ENCODE measurements around the gene PLEKHG4. TPM values are rescaled to one million over a fixed set of nuclear protein-coding genes. Genes with fewer than 3 reads are reported as not detected.

PLEKHG4 gene
- total and polyA plus RNA-seq, 10 of the 15 experiments (the other 5 are each of a cell fraction or from before 2014, with no cell fraction given), result 0.14 to 2.6 (median 0.99) TPM

DNA sequence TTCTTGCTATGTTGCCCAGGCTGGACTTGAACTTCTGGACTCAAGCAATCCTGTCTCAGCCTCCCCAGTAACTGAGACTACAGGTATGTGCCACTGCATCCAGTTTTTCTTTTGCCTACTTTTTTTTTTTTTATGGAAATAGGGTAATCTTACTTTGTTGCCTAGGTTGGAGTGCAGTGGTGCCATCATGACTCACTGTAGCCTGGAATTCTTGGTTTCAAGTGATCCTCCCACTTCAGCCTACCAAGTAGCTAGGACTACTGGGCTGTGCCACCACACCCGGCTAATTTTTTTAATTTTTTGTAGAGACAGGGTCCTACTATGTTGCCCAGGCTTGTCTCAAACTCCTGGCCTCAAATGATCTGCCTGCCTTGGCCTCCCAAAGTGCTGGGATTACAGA lies 57.3 kb downstream of the PLEKHG4 start:
- no peaks in the 10 kb centered on the region for H4K20me1 ChIP-seq (ENCODE audit: control insufficient read depth, insufficient read depth)
- in situ Hi-C loops (cut with MboI) (no loop called here), intact Hi-C loops (cut with micrococcal nuclease; ENCODE audit: unreplicated experiment) (no loop called here)
- ChIA-PET RAD21 (ENCODE audit: unreplicated experiment) (interaction anchor here (1.5 kb wide), 1 partner anchor 76 kb away, joined by 3 read pairs; no protein-coding TSS in a partner anchor), CTCF (no interaction called here), POLR2A (no interaction called here), SMC1A (ENCODE audit: uncharacterized antibody, unreplicated experiment) (no interaction called here)
- H3K36me3 ChIP-seq (ENCODE audit: control insufficient read depth in 2 of 2, insufficient read depth in 2 of 2, low read length in 1 of 2), result no peaks in the 10 kb centered on the region
- no TSS peak for BruUV-seq (replicated peaks)
- 0% methylated on average over 1 of the region's 1 CpG for WGBS (ENCODE audit: insufficient coverage, insufficient replicate concordance, low lambda C conversion rate, missing lambda C conversion rate)
- no peak overlapping the region for H3K4me3 ChIP-seq
- H3K9ac ChIP-seq (ENCODE audit: control insufficient read depth, insufficient read depth, low read length), result no peak overlapping the region
- no peak overlapping the region for H3K27ac ChIP-seq (ENCODE audit: control insufficient read depth, insufficient read depth)
- H3K4me1 ChIP-seq (ENCODE audit: control insufficient read depth, insufficient read depth, low read length), result no peaks in the 10 kb centered on the region
- H3K27me3 ChIP-seq (replicated peaks in 1 of 2; ENCODE audit: control insufficient read depth in 2 of 2, insufficient read depth in 2 of 2, low read length in 1 of 2), result no peaks in the 10 kb centered on the region
- H3K79me2 ChIP-seq (ENCODE audit: control insufficient read depth, insufficient read depth, low read length), result no peaks in the 10 kb centered on the region
- no peaks in the 10 kb centered on the region; the same call in 1 of the 3 replicates for H3K9me3 ChIP-seq (replicated peaks; ENCODE audit: control insufficient read depth, insufficient read depth, low read length)
- no peak for DNase-seq (ENCODE audit: low read depth, low spot score)
- TF ChIP-seq NFXL1 (IDR thresholded peaks at IDR 0.05; ENCODE audit: borderline replicate concordance), result no peak
- TF ChIP-seq, protein P1, sequence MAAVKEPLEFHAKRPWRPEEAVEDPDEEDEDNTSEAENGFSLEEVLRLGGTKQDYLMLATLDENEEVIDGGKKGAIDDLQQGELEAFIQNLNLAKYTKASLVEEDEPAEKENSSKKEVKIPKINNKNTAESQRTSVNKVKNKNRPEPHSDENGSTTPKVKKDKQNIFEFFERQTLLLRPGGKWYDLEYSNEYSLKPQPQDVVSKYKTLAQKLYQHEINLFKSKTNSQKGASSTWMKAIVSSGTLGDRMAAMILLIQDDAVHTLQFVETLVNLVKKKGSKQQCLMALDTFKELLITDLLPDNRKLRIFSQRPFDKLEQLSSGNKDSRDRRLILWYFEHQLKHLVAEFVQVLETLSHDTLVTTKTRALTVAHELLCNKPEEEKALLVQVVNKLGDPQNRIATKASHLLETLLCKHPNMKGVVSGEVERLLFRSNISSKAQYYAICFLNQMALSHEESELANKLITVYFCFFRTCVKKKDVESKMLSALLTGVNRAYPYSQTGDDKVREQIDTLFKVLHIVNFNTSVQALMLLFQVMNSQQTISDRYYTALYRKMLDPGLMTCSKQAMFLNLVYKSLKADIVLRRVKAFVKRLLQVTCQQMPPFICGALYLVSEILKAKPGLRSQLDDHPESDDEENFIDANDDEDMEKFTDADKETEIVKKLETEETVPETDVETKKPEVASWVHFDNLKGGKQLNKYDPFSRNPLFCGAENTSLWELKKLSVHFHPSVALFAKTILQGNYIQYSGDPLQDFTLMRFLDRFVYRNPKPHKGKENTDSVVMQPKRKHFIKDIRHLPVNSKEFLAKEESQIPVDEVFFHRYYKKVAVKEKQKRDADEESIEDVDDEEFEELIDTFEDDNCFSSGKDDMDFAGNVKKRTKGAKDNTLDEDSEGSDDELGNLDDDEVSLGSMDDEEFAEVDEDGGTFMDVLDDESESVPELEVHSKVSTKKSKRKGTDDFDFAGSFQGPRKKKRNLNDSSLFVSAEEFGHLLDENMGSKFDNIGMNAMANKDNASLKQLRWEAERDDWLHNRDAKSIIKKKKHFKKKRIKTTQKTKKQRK (IDR thresholded peaks at IDR 0.05; ENCODE audit: low read depth, low read length), result no peak
- H2AFZ ChIP-seq (ENCODE audit: control insufficient read depth, low read depth, low read length), result no peak overlapping the region
- no peak overlapping the region for H3K4me2 ChIP-seq (ENCODE audit: control insufficient read depth, insufficient read depth)
- no peak for ATAC-seq
- no peak for FAIRE-seq

Other genes starting within 250 kb of the PLEKHG4 start
Only the 7 nearest of the 21 such genes appear.
- gene E2F4, start 87.4 kb upstream of the PLEKHG4 start, total RNA-seq (2014; rRNA removed), result 105 and 116 TPM in 2 replicates
- 68.2 and 72.6 TPM in 2 replicates for gene E2F4, start 87.4 kb upstream of the PLEKHG4 start, total RNA-seq (2014; rRNA removed; fragmentation: Illumina TruSeq; extraction: Trizol)
- gene E2F4, start 87.4 kb upstream of the PLEKHG4 start, total RNA-seq (2021), result 96.7 and 108 TPM in 2 replicates
- 42.7 and 75.6 TPM in 2 replicates for gene E2F4, start 87.4 kb upstream of the PLEKHG4 start, polyA plus RNA-seq (2011; rRNA removed)
- gene E2F4, start 87.4 kb upstream of the PLEKHG4 start, polyA plus RNA-seq (2014; fragmentation: Illumina TruSeq; extraction: Trizol), result 38.3 and 88.0 TPM in 2 replicates
- 10 to 100 TPM; 11.7 to 16.5 TPM for gene E2F4, start 87.4 kb upstream of the PLEKHG4 start, polyA plus RNA-seq (2014; fragmentation: Nextera tagmentation; extraction: Ambion mirVana)
- gene E2F4, start 87.4 kb upstream of the PLEKHG4 start, polyA plus RNA-seq (2014; rRNA removed), result 132 and 147 TPM in 2 replicates
- gene E2F4, start 87.4 kb upstream of the PLEKHG4 start, polyA plus RNA-seq (2016; fragmentation: Nextera tagmentation; extraction: Ambion mirVana), result 100 to 1,000 TPM; 104 to 110 TPM
- gene ELMO3, start 80.4 kb upstream of the PLEKHG4 start, total RNA-seq (2014; rRNA removed), result 2.9 and 3.3 TPM in 2 replicates
- 0.83 and 0.85 TPM in 2 replicates for gene ELMO3, start 80.4 kb upstream of the PLEKHG4 start, total RNA-seq (2014; rRNA removed; fragmentation: Illumina TruSeq; extraction: Trizol)
- 4.7 TPM in 2 replicates for gene ELMO3, start 80.4 kb upstream of the PLEKHG4 start, total RNA-seq (2021)
- 1.4 and 2.3 TPM in 2 replicates for gene ELMO3, start 80.4 kb upstream of the PLEKHG4 start, polyA plus RNA-seq (2011; rRNA removed)
- 0.08 and 0.46 TPM in 2 replicates for gene ELMO3, start 80.4 kb upstream of the PLEKHG4 start, polyA plus RNA-seq (2014; fragmentation: Illumina TruSeq; extraction: Trizol)
- under 1 TPM in 1 of 2 experiments, not detected in 1; 0.05 TPM for gene ELMO3, start 80.4 kb upstream of the PLEKHG4 start, polyA plus RNA-seq (2014; fragmentation: Nextera tagmentation; extraction: Ambion mirVana)
- 4.2 and 4.6 TPM in 2 replicates for gene ELMO3, start 80.4 kb upstream of the PLEKHG4 start, polyA plus RNA-seq (2014; rRNA removed)
- gene ELMO3, start 80.4 kb upstream of the PLEKHG4 start, polyA plus RNA-seq (2016; fragmentation: Nextera tagmentation; extraction: Ambion mirVana), result under 1 TPM; 0.64 to 0.96 TPM
- 37.9 and 48.4 TPM in 2 replicates for gene TMEM208, start 52.4 kb upstream of the PLEKHG4 start, total RNA-seq (2014; rRNA removed)
- 34.1 and 35.0 TPM in 2 replicates for gene TMEM208, start 52.4 kb upstream of the PLEKHG4 start, total RNA-seq (2014; rRNA removed; fragmentation: Illumina TruSeq; extraction: Trizol)
- 45.9 and 46.8 TPM in 2 replicates for gene TMEM208, start 52.4 kb upstream of the PLEKHG4 start, total RNA-seq (2021)
- gene TMEM208, start 52.4 kb upstream of the PLEKHG4 start, polyA plus RNA-seq (2011; rRNA removed), result 27.8 and 39.4 TPM in 2 replicates
- 25.1 and 42.6 TPM in 2 replicates for gene TMEM208, start 52.4 kb upstream of the PLEKHG4 start, polyA plus RNA-seq (2014; fragmentation: Illumina TruSeq; extraction: Trizol)
- 100 to 1,000 TPM; 169 to 244 TPM for gene TMEM208, start 52.4 kb upstream of the PLEKHG4 start, polyA plus RNA-seq (2014; fragmentation: Nextera tagmentation; extraction: Ambion mirVana)
- gene TMEM208, start 52.4 kb upstream of the PLEKHG4 start, polyA plus RNA-seq (2014; rRNA removed), result 51.1 and 59.8 TPM in 2 replicates
- gene TMEM208, start 52.4 kb upstream of the PLEKHG4 start, polyA plus RNA-seq (2016; fragmentation: Nextera tagmentation; extraction: Ambion mirVana), result 100 to 1,000 TPM; 128 to 143 TPM
- 26.0 and 31.7 TPM in 2 replicates for gene FHOD1, start 32.1 kb upstream of the PLEKHG4 start, total RNA-seq (2014; rRNA removed)
- 8.9 and 10.6 TPM in 2 replicates for gene FHOD1, start 32.1 kb upstream of the PLEKHG4 start, total RNA-seq (2014; rRNA removed; fragmentation: Illumina TruSeq; extraction: Trizol)
- gene FHOD1, start 32.1 kb upstream of the PLEKHG4 start, total RNA-seq (2021), result 65.6 and 65.7 TPM in 2 replicates
- 11.7 and 20.9 TPM in 2 replicates for gene FHOD1, start 32.1 kb upstream of the PLEKHG4 start, polyA plus RNA-seq (2011; rRNA removed)
- 10.0 and 18.5 TPM in 2 replicates for gene FHOD1, start 32.1 kb upstream of the PLEKHG4 start, polyA plus RNA-seq (2014; fragmentation: Illumina TruSeq; extraction: Trizol)
- 10 to 100 TPM in 1 of 2 experiments, 1 to 10 TPM in 1; 9.0 to 17.7 TPM for gene FHOD1, start 32.1 kb upstream of the PLEKHG4 start, polyA plus RNA-seq (2014; fragmentation: Nextera tagmentation; extraction: Ambion mirVana)
- gene FHOD1, start 32.1 kb upstream of the PLEKHG4 start, polyA plus RNA-seq (2014; rRNA removed), result 35.6 and 45.2 TPM in 2 replicates
- gene FHOD1, start 32.1 kb upstream of the PLEKHG4 start, polyA plus RNA-seq (2016; fragmentation: Nextera tagmentation; extraction: Ambion mirVana), result 10 to 100 TPM; 13.6 to 14.4 TPM
- gene SLC9A5, start 30.6 kb upstream of the PLEKHG4 start, total RNA-seq (2014; rRNA removed), result 1.3 and 2.0 TPM in 2 replicates
- 0.85 and 1.1 TPM in 2 replicates for gene SLC9A5, start 30.6 kb upstream of the PLEKHG4 start, total RNA-seq (2014; rRNA removed; fragmentation: Illumina TruSeq; extraction: Trizol)
- 2.4 and 3.2 TPM in 2 replicates for gene SLC9A5, start 30.6 kb upstream of the PLEKHG4 start, total RNA-seq (2021)
- gene SLC9A5, start 30.6 kb upstream of the PLEKHG4 start, polyA plus RNA-seq (2011; rRNA removed), result 4.8 and 5.7 TPM in 2 replicates
- 1.1 and 1.5 TPM in 2 replicates for gene SLC9A5, start 30.6 kb upstream of the PLEKHG4 start, polyA plus RNA-seq (2014; fragmentation: Illumina TruSeq; extraction: Trizol)
- under 1 TPM; 0.26 to 0.27 TPM for gene SLC9A5, start 30.6 kb upstream of the PLEKHG4 start, polyA plus RNA-seq (2014; fragmentation: Nextera tagmentation; extraction: Ambion mirVana)
- 2.3 and 2.7 TPM in 2 replicates for gene SLC9A5, start 30.6 kb upstream of the PLEKHG4 start, polyA plus RNA-seq (2014; rRNA removed)
- gene SLC9A5, start 30.6 kb upstream of the PLEKHG4 start, polyA plus RNA-seq (2016; fragmentation: Nextera tagmentation; extraction: Ambion mirVana), result 1 to 10 TPM; 1.4 to 1.5 TPM
- 5.2 and 5.5 TPM in 2 replicates for gene KCTD19, start 47.2 kb downstream of the PLEKHG4 start, total RNA-seq (2014; rRNA removed)
- gene KCTD19, start 47.2 kb downstream of the PLEKHG4 start, total RNA-seq (2014; rRNA removed; fragmentation: Illumina TruSeq; extraction: Trizol), result 4.0 and 4.1 TPM in 2 replicates
- gene KCTD19, start 47.2 kb downstream of the PLEKHG4 start, total RNA-seq (2021), result 4.9 and 5.2 TPM in 2 replicates
- gene KCTD19, start 47.2 kb downstream of the PLEKHG4 start, polyA plus RNA-seq (2011; rRNA removed), result 1.2 and 2.0 TPM in 2 replicates
- gene KCTD19, start 47.2 kb downstream of the PLEKHG4 start, polyA plus RNA-seq (2014; fragmentation: Illumina TruSeq; extraction: Trizol), result 6.3 and 7.7 TPM in 2 replicates
- gene KCTD19, start 47.2 kb downstream of the PLEKHG4 start, polyA plus RNA-seq (2014; fragmentation: Nextera tagmentation; extraction: Ambion mirVana), result 1 to 10 TPM; 1.6 to 2.5 TPM
- gene KCTD19, start 47.2 kb downstream of the PLEKHG4 start, polyA plus RNA-seq (2014; rRNA removed), result 8.0 and 8.9 TPM in 2 replicates
- 1 to 10 TPM; 3.0 to 3.8 TPM for gene KCTD19, start 47.2 kb downstream of the PLEKHG4 start, polyA plus RNA-seq (2016; fragmentation: Nextera tagmentation; extraction: Ambion mirVana)
- 0.45 and 0.71 TPM in 2 replicates for gene LRRC36, start 47.3 kb downstream of the PLEKHG4 start, total RNA-seq (2014; rRNA removed)
- 0.92 and 2.0 TPM in 2 replicates for gene LRRC36, start 47.3 kb downstream of the PLEKHG4 start, total RNA-seq (2014; rRNA removed; fragmentation: Illumina TruSeq; extraction: Trizol)
- 0.66 and 1.9 TPM in 2 replicates for gene LRRC36, start 47.3 kb downstream of the PLEKHG4 start, total RNA-seq (2021)
- gene LRRC36, start 47.3 kb downstream of the PLEKHG4 start, polyA plus RNA-seq (2011; rRNA removed), result 0.40 and 0.64 TPM in 2 replicates
- 0.75 and 1.3 TPM in 2 replicates for gene LRRC36, start 47.3 kb downstream of the PLEKHG4 start, polyA plus RNA-seq (2014; fragmentation: Illumina TruSeq; extraction: Trizol)
- gene LRRC36, start 47.3 kb downstream of the PLEKHG4 start, polyA plus RNA-seq (2014; fragmentation: Nextera tagmentation; extraction: Ambion mirVana), result under 1 TPM; 0.69 to 0.79 TPM
- gene LRRC36, start 47.3 kb downstream of the PLEKHG4 start, polyA plus RNA-seq (2014; rRNA removed), result 1.2 and 2.2 TPM in 2 replicates
- under 1 TPM in 1 of 2 experiments, not detected in 1; 0.55 TPM for gene LRRC36, start 47.3 kb downstream of the PLEKHG4 start, polyA plus RNA-seq (2016; fragmentation: Nextera tagmentation; extraction: Ambion mirVana)